ENCODE data around the gene TMIGD3. TPM values are rescaled to one million over a fixed set of nuclear protein-coding genes. Genes with fewer than 3 reads are reported as not detected.

TMIGD3 gene
- total RNA-seq, 1 experiment from 2014 or later: not detected

- intact Hi-C loops (cut with micrococcal nuclease; ENCODE audit: unreplicated experiment): no loop called here
- TF ChIP-seq, protein P1, sequence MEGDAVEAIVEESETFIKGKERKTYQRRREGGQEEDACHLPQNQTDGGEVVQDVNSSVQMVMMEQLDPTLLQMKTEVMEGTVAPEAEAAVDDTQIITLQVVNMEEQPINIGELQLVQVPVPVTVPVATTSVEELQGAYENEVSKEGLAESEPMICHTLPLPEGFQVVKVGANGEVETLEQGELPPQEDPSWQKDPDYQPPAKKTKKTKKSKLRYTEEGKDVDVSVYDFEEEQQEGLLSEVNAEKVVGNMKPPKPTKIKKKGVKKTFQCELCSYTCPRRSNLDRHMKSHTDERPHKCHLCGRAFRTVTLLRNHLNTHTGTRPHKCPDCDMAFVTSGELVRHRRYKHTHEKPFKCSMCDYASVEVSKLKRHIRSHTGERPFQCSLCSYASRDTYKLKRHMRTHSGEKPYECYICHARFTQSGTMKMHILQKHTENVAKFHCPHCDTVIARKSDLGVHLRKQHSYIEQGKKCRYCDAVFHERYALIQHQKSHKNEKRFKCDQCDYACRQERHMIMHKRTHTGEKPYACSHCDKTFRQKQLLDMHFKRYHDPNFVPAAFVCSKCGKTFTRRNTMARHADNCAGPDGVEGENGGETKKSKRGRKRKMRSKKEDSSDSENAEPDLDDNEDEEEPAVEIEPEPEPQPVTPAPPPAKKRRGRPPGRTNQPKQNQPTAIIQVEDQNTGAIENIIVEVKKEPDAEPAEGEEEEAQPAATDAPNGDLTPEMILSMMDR (IDR thresholded peaks at IDR 0.05): no peak
- TF ChIP-seq POLR2AphosphoS5 (IDR thresholded peaks at IDR 0.05; ENCODE audit: low read depth, low read length) (no peak), SIN3A (IDR thresholded peaks at IDR 0.05; ENCODE audit: borderline replicate concordance, insufficient read depth, low read depth, low read length) (no peak), TCF7L2 (IDR thresholded peaks at IDR 0.05; ENCODE audit: low read depth, low read length) (no peak)
- TF ChIP-seq, protein P2, sequence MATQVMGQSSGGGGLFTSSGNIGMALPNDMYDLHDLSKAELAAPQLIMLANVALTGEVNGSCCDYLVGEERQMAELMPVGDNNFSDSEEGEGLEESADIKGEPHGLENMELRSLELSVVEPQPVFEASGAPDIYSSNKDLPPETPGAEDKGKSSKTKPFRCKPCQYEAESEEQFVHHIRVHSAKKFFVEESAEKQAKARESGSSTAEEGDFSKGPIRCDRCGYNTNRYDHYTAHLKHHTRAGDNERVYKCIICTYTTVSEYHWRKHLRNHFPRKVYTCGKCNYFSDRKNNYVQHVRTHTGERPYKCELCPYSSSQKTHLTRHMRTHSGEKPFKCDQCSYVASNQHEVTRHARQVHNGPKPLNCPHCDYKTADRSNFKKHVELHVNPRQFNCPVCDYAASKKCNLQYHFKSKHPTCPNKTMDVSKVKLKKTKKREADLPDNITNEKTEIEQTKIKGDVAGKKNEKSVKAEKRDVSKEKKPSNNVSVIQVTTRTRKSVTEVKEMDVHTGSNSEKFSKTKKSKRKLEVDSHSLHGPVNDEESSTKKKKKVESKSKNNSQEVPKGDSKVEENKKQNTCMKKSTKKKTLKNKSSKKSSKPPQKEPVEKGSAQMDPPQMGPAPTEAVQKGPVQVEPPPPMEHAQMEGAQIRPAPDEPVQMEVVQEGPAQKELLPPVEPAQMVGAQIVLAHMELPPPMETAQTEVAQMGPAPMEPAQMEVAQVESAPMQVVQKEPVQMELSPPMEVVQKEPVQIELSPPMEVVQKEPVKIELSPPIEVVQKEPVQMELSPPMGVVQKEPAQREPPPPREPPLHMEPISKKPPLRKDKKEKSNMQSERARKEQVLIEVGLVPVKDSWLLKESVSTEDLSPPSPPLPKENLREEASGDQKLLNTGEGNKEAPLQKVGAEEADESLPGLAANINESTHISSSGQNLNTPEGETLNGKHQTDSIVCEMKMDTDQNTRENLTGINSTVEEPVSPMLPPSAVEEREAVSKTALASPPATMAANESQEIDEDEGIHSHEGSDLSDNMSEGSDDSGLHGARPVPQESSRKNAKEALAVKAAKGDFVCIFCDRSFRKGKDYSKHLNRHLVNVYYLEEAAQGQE (IDR thresholded peaks at IDR 0.05; ENCODE audit: insufficient read depth in 1 of 2, low read depth in 2 of 2, low read length in 1 of 2): no peak
- DNase-seq (ENCODE audit: low read depth, low spot score) (no peak), ATAC-seq (no peak)
- CTCF ChIA-PET: no interaction called here
- Histone ChIP-seq H3K9me3 (ENCODE audit: control insufficient read depth, insufficient read depth, low read depth, low read length) (no peaks in the 10 kb centered on the region), H3K4me3 (ENCODE audit: low read depth in 2 of 2, low read length in 2 of 2) (no peak overlapping the region), H3K4me1 (ENCODE audit: control insufficient read depth, insufficient read depth, low read length) (no peaks in the 10 kb centered on the region), H3K36me3 (ENCODE audit: control insufficient read depth, insufficient read depth, low read length) (no peaks in the 10 kb centered on the region), H3K27ac (ENCODE audit: low read length) (no peak overlapping the region), H3K27me3 (ENCODE audit: control insufficient read depth, insufficient read depth, low read length) (no peaks in the 10 kb centered on the region; the same call in 1 of the 2 replicates)
- POLR2A ChIA-PET: no interaction called here
- in situ Hi-C loops (cut with HindIII; ENCODE audit: low pct_unique_long_range_greater_than_20kb, low sequenced_read_pairs): no loop called here
- no TSS peak for BruUV-seq (replicated peaks)
Measured at GRCh38 chr1:111496398-111496797, 7.0 kb downstream of the TMIGD3 start.

DNA sequence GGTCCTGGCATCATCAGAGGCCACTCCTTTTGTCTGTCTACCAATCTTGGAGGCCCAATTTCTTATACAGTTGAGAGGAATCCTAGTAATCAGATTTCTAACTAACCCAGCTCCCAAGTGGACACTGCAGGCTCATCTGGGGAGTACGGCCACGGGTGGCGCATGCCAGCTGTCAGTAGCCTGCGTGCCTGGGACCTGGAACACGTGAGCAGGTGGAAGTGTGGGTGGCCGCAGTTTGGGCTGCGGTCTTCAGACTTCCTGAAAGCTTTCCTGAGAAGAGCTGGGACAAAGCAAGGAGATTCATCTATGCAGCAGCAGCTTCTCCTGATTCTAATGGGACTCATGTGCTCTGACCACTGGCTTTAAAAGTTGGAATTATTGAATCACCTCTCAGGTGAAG, 12.4 kb downstream of the TMIGD3 start:
- H3K9me3 ChIP-seq (ENCODE audit: control insufficient read depth, insufficient read depth, low read depth, low read length): no peaks in the 10 kb centered on the region
- TF ChIP-seq POLR2AphosphoS5 (IDR thresholded peaks at IDR 0.05; ENCODE audit: low read depth, low read length): no peak
- no peak for TF ChIP-seq TCF7L2 (IDR thresholded peaks at IDR 0.05; ENCODE audit: low read depth, low read length)
- TF ChIP-seq, protein P1 (IDR thresholded peaks at IDR 0.05): no peak
- DNase-seq (ENCODE audit: low read depth, low spot score): no peak
- no peaks in the 10 kb centered on the region; the same call in 1 of the 2 replicates for H3K27me3 ChIP-seq (ENCODE audit: control insufficient read depth, insufficient read depth, low read length)
- no peak overlapping the region for H3K27ac ChIP-seq (ENCODE audit: low read length)
- in situ Hi-C loops (cut with HindIII; ENCODE audit: low pct_unique_long_range_greater_than_20kb, low sequenced_read_pairs) (no loop called here), intact Hi-C loops (cut with micrococcal nuclease; ENCODE audit: unreplicated experiment) (no loop called here)
- H3K4me3 ChIP-seq (ENCODE audit: low read depth in 2 of 2, low read length in 2 of 2): no peak overlapping the region
- H3K4me1 ChIP-seq (ENCODE audit: control insufficient read depth, insufficient read depth, low read length): no peaks in the 10 kb centered on the region
- H3K36me3 ChIP-seq (ENCODE audit: control insufficient read depth, insufficient read depth, low read length): no peaks in the 10 kb centered on the region
- no peak for ATAC-seq
- ChIA-PET CTCF (interaction anchor here (2.2 kb wide), 1 partner anchor 17 kb away, joined by 4 read pairs; no protein-coding TSS in a partner anchor), POLR2A (no interaction called here)
- no TSS peak for BruUV-seq (replicated peaks)
